H1 (cell line): Measurements from ENCODE around the gene PAPOLA. TPM values are rescaled to one million over a fixed set of nuclear protein-coding genes. Genes with fewer than 3 reads are reported as not detected.

Source experiments
- EZH2 ChIP-seq: fragments of 200-600 bp; sonication (generic); IDR thresholded peaks from 2 replicates; pipeline ENCODE4 v1.7.1; 2012; ENCODE audit warnings: low read depth, mild to moderate bottlenecking, moderate library complexity, low read length, inconsistent platforms; ENCODE audit not compliant: severe bottlenecking
- polyA plus RNA-seq, 7 experiments: library from polyadenylated mRNA; depleted of rRNA in 3 of 7; stranded (reverse) in 5 of 7; unstranded in 2 of 7; fragments of >200 nt in 5 of 7; fragments of 200-250 nt in 2 of 7; gene quantifications; 1 replicate in 5 of 7; 2 replicates in 1 of 7; 4 replicates in 1 of 7; pipeline versions ENCODE4 v1.2.1 to v1.2.3, GENCODE V29; 2011 to 2013; ENCODE audit warnings: missing spikeins in 2 of 7, mixed read lengths in 2 of 7
- total RNA-seq: library from RNA; stranded (reverse); fragmentation: NEBNext Ultra II Directional; extraction: Animal tissue kit (Norgen Biotek cat#: 25700); gene quantifications from 2 replicates; pipeline ENCODE4 v1.2.1, GENCODE V29; 2021

Gene PAPOLA
- total and polyA plus RNA-seq, 2 of the 8 experiments (the other 6 are each of a cell fraction or from before 2014, with no cell fraction given), result 163 to 239 TPM

DNA sequence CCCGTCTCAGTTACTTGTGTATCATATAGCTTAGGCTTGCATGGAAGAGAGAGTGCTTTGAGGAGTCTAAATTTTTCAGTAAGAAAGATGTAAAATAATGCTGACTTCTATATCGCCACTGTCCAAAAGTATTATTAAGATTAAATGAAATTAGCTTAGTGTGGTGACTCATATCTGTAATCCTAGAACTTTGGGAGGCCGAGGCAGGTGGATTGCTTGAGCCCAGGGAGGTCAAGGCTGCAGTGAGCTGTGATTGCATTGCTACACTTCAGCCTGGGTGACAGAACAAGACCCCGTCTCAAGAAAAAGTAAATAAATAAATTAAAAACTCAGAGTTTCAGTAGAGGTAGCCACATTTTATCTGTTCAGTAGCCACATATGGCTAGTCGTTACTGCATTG lies 23.3 kb downstream of the PAPOLA start (continued):
- TF ChIP-seq EZH2, result no peak
